OCI-M2 (cell line): ENCODE results near the gene RSPRY1.
"Not testable (repeated sequence)": the region's sequence is repeated elsewhere in the genome, so short reads cannot be mapped to it uniquely, and the experiment has no call there.

ENCODE experiments used
- DNase-seq: peaks from one replicate; lab custom pipeline; 2025; ENCODE audit not compliant: unreplicated experiment; lab: John Stamatoyannopoulos, UW

Gene RSPRY1

GRCh38 chr16:57252148-57252721 is 66.1 kb downstream of the RSPRY1 start:
- no peak for DNase-seq

- DNase-seq = no peak
These were observed 67.3 kb downstream of the RSPRY1 start for GRCh38 chr16:57253466-57253865.

- DNase-seq = no peak
These were observed 69.7 kb downstream of the RSPRY1 start for GRCh38 chr16:57255686-57256415.

- DNase-seq = no peak
These were observed 70.7 kb downstream of the RSPRY1 start for GRCh38 chr16:57256601-57257395.

GRCh38 chr16:57257455-57258070 is 71.4 kb downstream of the RSPRY1 start:
- no peak for DNase-seq

- no peak for DNase-seq
These were observed 72.2 kb downstream of the RSPRY1 start for GRCh38 chr16:57258226-57258909.

GRCh38 chr16:57258910-57259475 is 72.9 kb downstream of the RSPRY1 start:
- no peak for DNase-seq

GRCh38 chr16:57260294-57260929 is 74.3 kb downstream of the RSPRY1 start:
- DNase-seq = no peak

GRCh38 chr16:57261806-57262205 is 75.7 kb downstream of the RSPRY1 start:
- no peak for DNase-seq

GRCh38 chr16:57262841-57263540 is 76.9 kb downstream of the RSPRY1 start:
- DNase-seq = no peak

GRCh38 chr16:57263541-57264351 is 77.6 kb downstream of the RSPRY1 start:
- DNase-seq = no peak

GRCh38 chr16:57264381-57264780 is 78.3 kb downstream of the RSPRY1 start:
- no peak for DNase-seq

GRCh38 chr16:57264950-57265371 is 78.8 kb downstream of the RSPRY1 start:
- DNase-seq = no peak

GRCh38 chr16:57265850-57266530 is 79.9 kb downstream of the RSPRY1 start:
- no peak for DNase-seq

GRCh38 chr16:57266531-57267260 is 80.6 kb downstream of the RSPRY1 start:
- DNase-seq = no peak

GRCh38 chr16:57267343-57267742 is 81.2 kb downstream of the RSPRY1 start:
- DNase-seq = not testable (repeated sequence)
